RPMI8226 (cell line): ENCODE measurements around the gene DHX35.
A peak's percentile ranks its signal among the peaks of the same experiment; 100 is the strongest.

Source experiments
- DNase-seq: peaks from one replicate; pipeline ENCODE4 v3.0.0-alpha.2; 2015

Gene DHX35

GRCh38 chr20:39069976-39070375 is 107.8 kb downstream of the DHX35 start:
- DNase-seq: no peak

- no peak for DNase-seq
Observed at GRCh38 chr20:39070484-39071231, 108.5 kb downstream of the DHX35 start.

- no peak for DNase-seq
Observed at GRCh38 chr20:39072132-39072531, 110.0 kb downstream of the DHX35 start.

- no peak for DNase-seq
Observed at GRCh38 chr20:39072653-39073052, 110.5 kb downstream of the DHX35 start.

- DNase-seq: no peak
Observed at GRCh38 chr20:39075731-39076130, 113.6 kb downstream of the DHX35 start.

GRCh38 chr20:39076958-39077357 is 114.8 kb downstream of the DHX35 start:
- no peak for DNase-seq

- DNase-seq: no peak
Observed at GRCh38 chr20:39080326-39080725, 118.2 kb downstream of the DHX35 start.

GRCh38 chr20:39081255-39081654 is 119.1 kb downstream of the DHX35 start:
- DNase-seq: peak; percentile 83

- no peak for DNase-seq
Observed at GRCh38 chr20:39082622-39083398, 120.7 kb downstream of the DHX35 start.

- DNase-seq: no peak
Observed at GRCh38 chr20:39083761-39084160, 121.6 kb downstream of the DHX35 start.

- DNase-seq: no peak
Observed at GRCh38 chr20:39089029-39089428, 126.9 kb downstream of the DHX35 start.
